Body of pancreas (tissue), 4 donors: Measurements from ENCODE around the gene BCL7A.

ENCODE experiments used
- POLR2A ChIP-seq, 3 donors: fragments of 450-650 bp; IDR thresholded peaks; one replicate each; pipeline ENCODE4 v1.6.1; 2016; ENCODE audit warnings: antibody characterized with exemption in 3 of 3, mild to moderate bottlenecking in 2 of 3
- TF ChIP-seq, protein P1 (sequence below), 7 experiments: fragments of 450-650 bp in 4 of 7; fragments of 200-600 bp in 3 of 7; sonication (generic) in 3 of 7; IDR thresholded peaks; one replicate each; pipeline ENCODE4 v1.5.1; 2016 to 2019; ENCODE audit warnings: antibody characterized with exemption in 7 of 7

DNA sequence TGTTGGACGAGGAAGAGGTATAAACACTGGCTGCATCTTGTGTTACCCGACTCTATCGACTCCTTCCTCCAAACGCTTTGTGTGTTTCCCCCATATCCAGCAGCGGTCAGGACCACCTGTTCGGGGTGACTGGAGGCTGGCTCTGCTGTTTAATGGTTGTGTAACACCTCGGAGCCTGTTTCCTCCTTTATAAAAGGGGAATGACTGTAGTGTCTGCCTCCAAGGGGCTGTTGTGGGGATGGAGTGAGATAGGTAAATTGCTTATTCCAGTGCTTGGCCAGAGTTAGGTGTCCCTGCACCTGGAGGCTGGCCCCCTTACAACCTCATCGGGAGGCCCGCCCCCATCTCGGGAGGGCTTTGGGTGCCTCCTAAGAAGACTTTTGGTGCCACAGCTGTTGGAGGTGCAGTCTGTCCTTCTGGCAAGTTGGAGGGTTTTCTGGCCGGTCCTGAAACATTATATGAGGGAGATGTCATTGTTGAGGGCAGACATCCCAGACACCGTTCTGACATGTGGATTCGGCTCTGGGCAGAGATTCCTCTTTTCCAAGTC lies 57.9 kb downstream of the BCL7A start:
- TF ChIP-seq, protein P1, sequence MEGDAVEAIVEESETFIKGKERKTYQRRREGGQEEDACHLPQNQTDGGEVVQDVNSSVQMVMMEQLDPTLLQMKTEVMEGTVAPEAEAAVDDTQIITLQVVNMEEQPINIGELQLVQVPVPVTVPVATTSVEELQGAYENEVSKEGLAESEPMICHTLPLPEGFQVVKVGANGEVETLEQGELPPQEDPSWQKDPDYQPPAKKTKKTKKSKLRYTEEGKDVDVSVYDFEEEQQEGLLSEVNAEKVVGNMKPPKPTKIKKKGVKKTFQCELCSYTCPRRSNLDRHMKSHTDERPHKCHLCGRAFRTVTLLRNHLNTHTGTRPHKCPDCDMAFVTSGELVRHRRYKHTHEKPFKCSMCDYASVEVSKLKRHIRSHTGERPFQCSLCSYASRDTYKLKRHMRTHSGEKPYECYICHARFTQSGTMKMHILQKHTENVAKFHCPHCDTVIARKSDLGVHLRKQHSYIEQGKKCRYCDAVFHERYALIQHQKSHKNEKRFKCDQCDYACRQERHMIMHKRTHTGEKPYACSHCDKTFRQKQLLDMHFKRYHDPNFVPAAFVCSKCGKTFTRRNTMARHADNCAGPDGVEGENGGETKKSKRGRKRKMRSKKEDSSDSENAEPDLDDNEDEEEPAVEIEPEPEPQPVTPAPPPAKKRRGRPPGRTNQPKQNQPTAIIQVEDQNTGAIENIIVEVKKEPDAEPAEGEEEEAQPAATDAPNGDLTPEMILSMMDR (IDR thresholded peaks at IDR 0.05) = no peak
- peak in 1 of 3 donors; percentile 7 for TF ChIP-seq POLR2A (IDR thresholded peaks at IDR 0.05)
